GM19455 (cell line): ENCODE data around the gene CDK14.

ENCODE experiments used
- ATAC-seq: cut with Tn5 transposase; IDR thresholded peaks from one replicate; pipeline ENCODE4 v1.9.1; 2021; ENCODE audit not compliant: unreplicated experiment

Gene CDK14

DNA sequence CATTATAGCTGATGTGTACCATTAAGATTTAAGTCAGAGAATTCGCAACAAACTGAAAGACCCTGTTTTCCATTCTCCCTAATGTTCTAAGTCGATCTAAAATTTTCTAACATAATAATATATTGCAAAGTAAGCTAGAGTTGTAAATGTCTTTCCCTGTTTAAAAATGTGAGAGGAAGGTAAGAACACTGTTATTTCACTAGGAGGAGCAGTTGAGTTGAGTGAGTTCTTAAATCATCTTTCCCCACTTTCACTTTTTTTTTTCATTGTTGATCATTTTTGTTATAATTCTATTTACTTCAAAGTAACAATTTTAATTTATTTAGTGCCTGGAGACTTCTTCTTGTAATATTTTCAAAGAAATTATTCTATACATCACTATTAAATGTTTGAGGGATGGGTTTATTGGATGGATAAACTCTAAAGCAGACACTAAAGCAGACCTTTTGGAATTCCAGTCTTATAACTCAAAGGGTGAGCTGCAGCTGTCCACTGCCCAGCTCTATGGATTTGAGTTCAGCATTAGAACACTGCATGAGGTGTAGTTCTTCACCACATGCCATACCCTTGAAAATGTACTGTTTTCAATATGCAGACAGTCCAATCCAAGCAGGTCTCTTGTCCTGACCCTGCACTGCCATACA is 486.9 kb downstream of the CDK14 start:
- no peak for ATAC-seq

DNA sequence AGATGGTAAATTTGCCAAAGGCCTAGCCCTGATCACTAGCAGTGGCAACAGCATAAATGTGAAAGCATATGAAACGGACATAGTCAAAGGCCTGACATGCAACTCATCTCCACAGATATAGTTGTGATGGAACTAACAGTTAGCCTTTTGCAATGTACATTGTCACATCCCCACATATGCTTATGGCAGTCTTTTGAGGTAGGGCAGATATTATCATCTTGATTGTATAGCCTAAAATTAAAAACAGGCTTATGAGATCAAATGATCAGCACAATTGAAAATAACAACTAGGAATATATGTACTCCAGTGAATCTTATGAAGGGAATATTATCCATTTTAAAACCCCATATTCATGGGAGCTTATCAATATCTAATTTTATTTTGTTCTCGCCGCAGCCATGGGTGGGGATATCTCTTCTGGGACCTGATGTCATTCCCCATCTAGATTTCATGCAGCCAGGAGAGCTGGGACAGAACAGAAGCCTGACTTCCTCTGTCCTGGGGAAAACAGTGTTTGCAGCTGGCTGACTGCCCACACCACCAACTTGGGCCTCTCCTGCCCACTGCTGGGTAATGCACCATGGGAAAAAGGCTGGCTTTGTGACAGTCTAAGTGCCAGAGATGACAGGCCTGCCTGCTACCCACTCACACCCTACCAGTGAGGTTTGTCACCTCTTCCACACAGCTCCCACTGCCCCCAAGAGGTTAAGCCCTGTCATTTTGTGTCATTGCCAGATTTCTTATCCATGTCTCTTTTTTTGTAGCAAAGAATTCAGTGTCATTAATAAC is 487.9 kb downstream of the CDK14 start:
- no peak for ATAC-seq

DNA sequence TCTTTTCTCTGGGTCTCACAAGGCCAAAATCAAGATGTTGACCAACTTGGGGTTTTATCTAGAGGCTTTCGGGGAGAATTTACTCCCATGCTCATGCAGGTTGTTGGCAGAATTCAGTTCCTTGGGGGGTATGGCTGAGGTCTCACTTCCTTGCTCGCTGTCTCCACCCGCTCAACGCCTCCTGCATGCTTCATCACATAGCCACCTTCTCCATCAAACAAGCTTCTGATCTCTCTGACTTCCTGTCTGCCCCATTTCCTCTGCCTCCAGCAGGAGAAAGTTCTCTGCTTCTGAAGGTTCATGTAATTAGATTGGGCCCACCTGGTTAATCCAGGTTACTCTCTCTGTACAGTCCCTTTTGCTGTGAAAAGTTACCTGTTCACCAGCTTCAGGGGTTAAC is 489.1 kb downstream of the CDK14 start:
- no peak for ATAC-seq

DNA sequence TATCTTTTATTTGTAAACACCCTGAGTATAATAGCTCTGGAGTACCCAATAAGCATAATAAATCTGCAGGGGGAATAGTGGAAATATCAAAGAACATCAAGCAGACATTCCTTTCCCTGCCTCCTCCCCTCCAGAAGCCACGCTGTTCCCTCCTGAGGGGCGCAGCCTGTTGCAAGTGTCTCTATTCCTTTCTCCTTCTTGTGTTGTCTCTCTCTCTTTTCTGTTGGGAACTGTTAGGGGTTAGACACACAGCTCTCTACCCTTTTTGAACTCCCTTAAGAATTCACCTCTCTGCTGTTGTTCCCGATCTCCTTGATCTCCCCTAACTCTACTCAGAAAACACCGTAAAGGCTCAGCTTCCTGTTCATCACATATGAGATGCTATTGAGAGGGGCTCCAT is 490.1 kb downstream of the CDK14 start:
- no peak for ATAC-seq

DNA sequence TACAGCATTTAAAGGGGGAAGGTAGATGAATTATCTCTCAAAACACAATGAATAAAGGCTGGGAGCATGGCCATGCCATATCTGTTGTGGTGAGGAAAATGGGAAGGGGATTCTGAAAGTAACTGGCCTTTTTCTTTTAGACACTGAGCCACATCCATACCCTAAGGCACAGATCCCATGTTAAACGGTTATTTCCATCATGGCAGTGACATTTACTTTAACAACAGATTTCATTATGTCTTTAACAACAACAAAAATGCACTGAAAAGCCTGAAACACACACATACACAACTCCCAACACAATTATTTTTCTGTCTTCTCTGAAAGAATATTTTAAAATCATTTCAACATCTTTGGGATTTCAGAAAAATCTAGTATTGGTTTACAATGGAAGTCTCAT is 492.0 kb downstream of the CDK14 start:
- ATAC-seq: no peak

DNA sequence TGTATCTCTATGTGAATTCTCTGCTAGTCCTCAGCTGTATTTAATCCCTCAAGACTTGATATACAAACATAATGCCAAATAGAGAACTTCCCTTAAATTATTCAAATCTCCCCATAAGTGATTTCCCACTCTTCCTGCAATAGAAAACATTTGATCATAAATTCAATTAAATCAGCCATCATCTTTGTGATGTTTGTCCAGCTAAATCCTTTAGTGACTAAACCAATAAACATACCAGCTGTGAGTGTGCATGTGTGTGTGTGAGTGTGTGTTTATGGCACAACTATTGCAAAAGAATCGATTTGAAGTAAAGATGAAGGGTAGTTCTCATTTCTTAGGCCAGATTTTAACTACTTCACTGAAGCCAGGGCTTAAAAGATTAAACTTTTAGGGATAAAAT is 492.6 kb downstream of the CDK14 start:
- ATAC-seq: no peak

DNA sequence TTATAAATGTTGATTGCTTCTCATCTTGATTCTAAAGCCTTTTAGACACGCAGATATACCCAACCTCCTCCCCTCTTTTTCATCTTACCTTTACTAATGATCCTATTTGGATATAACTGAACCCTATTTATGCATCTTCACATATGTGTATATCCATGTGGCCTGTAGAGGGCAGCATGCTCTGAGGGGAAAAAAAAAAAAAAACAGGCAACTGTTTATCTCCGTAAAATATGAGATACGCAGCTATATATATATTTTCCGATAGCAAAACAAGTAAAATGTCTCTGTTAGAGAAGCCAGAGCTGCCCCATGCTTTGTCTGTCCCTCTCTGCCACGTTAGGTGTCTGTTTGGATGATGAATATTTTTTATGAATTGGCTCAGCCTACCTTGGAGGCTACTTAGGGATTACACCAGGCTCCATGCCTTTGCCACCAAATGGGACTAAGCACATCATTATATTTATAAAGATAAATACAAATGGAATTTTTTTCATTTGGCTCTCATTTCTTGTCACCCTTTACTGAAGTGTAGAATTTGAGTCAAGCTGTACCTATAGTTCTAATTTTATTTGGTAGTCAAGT is 493.4 kb downstream of the CDK14 start:
- peak; percentile 90 for ATAC-seq

DNA sequence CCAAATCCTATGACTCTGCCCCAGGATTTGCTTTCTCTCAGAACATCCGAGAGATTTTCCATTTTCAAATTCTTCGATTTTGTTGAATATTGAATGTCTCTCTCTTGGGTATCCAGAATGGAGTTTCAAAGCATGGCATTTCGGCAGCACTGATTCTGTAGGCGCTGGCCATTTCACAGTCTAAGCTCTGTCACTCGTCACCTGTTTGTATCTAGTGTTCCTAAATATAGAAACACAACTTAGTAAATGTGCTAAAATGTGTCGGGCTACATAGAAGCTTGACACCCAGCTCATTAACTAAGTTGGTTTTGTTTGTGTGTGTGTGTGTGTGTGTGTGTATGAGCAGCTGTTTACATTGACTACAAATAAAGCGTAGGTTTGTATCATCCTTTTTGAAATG is 494.6 kb downstream of the CDK14 start:
- no peak for ATAC-seq

DNA sequence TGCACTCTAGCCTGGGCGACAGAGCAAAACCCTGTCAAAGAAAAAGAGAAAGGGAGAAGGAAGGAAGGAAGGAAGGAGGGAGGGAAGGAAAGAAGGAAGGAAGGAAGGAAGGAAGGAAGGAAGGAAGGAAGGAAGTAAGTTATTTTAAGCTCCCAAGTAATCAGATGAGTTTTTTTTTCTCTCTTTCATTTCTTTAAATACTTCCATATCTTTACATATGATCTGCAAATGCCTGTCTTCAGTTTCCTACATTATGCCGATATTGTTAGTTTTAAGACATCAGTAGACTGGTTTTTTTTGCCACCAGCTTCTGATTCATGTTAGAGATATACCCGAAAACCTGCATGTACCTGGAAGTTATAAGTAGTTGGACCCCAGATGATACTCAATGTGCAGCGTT is 495.5 kb downstream of the CDK14 start:
- no peak for ATAC-seq

DNA sequence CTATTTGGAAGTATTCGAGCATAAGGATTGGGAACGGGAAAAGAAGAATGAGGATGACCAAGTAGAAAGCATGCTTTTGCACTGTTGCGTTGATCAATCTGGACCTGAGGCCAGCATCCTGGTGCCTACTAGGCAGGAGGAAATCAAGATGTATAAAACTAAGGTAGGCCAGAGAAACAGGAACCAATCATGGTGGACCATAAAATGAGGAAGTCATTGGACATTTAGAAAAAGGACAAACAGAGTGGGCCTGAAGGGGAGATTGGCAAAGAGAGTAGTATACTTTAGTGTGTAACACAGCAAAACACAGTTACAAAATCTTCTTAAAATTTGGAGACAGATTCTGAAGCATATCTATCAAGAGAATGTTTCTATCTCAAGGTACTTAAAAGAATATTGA is 497.1 kb downstream of the CDK14 start:
- ATAC-seq: no peak

DNA sequence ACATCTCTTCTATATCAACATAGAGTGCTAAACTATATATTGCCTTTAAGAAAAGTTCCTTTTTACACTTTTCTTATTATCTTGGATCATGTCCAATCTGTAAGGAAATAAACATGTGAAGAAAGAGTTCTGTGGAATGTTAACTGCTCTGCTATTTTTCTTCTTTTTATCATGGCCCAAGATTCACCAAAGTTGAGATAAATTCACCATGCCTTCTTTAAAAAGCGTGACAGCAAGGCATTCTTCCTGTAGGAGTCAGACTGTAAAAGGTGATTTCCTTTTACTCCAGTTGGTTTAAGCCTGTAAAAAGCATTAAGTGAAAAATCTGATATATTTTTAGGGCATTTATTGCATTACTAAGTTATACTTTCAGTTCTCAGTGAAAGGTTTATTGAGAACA is 502.4 kb downstream of the CDK14 start:
- ATAC-seq: no peak

DNA sequence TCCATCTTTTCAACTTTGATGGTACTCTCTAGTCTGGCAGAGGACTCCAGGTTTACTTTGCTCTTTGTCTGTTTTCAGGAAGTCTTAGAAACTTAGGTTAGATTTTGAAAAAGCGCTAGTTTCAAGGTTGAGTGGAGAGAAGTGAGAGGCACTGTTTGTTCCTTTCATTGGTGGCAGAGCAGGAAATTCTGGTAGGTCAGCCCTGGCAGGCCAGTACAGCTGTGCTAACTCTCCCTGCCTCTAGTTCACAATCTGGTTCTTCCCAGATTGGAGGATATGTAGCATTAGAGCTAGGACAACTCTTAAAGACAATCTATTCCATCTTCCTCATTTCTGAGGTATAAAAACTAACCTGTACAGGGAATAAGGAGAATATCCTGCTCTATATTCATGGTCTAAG is 507.2 kb downstream of the CDK14 start:
- ATAC-seq: no peak

DNA sequence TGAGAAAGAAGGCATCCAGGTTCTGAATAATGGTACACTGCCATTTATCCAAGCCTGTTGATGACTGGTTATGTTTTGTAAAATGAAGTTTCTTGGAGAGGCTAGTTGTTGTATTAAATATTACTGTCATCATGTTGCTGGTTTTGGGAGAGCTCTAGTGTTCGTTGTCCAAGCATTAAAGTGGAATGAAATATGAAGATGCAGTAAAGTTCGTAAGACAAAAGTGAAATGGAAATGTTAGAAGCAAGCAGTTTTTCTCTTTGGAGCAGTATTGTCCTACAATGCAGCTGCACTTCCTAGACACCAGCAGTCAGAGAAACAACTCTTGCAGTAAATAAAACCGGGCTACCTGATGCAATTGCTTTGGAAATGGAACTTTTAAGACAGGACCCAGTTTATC is 511.3 kb downstream of the CDK14 start:
- no peak for ATAC-seq

DNA sequence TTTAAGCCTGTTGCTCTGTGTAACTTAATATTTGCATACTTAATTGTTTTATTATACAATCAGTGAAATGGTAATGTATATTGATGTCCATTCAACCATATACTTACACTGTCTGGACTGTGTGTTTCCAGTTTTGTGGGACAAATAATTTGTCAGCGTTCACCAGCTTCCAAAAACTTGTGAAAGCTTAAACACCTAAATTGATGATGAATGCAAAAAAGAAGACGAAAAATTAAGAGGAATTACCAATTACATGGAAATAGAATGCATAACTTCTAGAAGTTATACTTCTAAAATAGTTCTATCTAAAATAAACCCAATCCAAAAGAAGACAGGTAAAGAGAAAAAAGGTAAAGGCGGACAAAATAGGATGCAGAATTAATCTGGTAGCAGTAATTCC is 513.1 kb downstream of the CDK14 start:
- ATAC-seq: no peak

DNA sequence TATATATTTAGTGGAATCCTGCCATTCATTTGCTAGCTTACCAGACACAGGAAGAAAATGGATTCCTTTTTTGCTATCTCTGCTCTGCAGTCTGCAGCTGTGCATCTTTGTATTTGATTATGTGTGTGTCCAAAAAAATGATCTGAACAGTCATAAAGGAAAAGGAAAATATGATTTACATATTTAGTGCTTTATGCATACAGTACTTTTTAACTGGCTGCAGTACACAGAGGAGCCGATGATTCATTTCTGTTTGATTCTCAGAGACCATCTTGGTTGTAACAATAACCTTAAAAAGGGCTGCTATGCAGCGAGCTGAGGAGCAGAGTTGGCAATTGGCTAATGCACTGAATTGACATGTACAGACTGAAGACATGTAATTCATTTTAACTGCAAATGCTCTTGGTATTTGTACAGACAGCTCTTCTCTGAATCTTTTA is 516.8 kb downstream of the CDK14 start:
- ATAC-seq: no peak

DNA sequence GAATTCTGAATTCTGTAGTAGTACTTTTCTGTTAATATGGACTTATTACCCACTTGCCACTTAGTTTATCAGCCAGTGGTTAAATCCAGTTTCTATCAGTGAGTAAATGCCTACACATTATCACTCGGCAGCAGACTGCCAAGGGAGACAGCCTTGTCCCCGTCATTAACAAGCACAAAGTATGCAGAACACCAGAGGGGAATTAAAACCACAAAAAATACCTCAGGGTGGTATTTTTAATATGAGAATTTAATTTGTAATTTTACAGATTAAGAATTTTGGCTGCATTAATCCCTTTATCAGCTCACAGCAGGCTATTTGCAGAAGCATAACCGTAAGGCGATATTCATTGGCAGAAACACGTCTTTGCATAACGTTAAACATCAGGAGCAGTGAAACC is 518.1 kb downstream of the CDK14 start:
- no peak for ATAC-seq

DNA sequence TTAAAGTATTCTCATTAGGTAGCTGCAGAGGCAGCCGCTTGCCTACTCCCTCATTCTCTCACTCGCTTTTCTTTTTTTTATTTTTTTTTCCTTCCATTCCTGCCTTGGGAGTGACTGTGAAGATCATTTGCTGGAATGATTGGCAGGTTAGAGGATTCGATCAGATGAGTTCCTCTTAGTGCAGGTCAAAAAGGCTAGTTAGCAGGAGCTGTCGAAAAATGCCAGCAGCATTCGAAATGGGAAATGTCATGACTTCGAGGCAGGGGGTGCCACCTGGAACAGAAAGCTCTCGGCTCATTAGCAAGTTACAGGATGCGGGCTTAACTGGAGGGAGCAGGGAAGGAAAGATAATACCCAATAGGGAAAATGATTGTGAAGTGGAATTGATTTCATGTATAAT is 530.6 kb downstream of the CDK14 start:
- ATAC-seq: no peak

DNA sequence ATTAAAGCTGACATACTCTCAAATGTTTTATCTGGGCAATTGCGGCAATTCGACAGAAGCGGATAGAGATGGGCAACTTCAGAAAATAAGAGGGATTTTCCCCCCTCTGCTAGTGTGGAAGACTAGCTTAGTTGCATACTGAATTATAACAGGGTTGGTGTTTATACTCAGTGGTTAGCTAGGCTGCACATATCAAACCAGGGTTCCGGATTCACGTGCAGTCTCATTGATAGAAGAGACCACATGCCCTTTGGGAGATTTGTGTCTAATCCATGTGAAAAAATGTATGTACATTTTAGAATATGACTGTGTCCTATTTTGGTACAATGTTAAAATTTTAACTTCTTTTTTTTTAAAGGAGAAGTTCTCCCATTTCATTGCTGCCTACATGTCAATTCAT is 531.2 kb downstream of the CDK14 start:
- ATAC-seq: no peak

DNA sequence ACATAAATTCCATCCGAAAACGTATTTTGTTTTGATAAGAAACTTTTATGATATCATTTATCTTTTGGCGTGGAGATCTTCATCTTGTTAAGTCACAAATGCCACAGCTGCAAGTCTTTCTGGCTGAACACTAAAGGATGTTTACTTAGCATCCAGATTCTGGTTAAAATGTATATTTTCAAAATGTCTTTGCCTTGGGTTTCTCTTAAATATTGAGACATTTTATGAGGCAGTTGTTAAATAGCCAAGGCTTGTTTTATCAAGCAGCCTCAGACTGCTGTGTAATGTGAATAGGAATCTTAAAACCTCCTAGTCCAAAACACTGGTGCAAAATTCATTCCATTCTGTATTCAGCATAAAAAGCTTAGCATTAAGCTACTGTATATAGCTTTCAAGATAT is 531.8 kb downstream of the CDK14 start:
- no peak for ATAC-seq

DNA sequence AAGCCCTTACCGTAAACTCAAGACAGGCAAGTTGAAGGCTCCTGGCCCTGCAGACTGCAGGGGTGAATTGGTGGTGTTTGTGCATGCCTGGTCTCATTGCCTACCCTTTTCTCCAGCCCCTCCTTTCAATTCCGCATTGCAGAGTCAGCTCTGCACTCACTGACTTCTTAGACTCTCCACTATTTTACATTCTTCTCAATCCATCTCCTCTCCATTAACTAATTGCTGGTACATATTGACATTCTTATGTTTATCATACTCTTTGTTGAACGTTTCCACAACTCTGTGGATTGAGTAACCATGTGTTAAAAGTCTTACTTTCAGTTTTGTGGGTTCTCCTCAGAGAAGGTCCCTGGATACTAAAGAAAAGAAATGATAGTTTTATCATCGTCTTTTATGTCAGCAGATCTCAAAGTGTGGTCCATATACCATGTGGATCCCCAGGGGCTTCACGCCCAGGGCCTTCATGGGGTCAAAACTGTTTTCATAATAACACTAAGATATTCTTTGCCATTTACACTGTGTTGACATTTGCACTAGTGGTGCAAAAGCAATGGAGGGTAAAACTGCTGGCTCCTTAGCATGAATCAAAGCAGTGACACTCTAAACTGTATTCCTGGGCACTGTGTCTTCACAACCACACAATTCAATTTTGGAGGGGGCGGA is 532.7 kb downstream of the CDK14 start:
- ATAC-seq: no peak

DNA sequence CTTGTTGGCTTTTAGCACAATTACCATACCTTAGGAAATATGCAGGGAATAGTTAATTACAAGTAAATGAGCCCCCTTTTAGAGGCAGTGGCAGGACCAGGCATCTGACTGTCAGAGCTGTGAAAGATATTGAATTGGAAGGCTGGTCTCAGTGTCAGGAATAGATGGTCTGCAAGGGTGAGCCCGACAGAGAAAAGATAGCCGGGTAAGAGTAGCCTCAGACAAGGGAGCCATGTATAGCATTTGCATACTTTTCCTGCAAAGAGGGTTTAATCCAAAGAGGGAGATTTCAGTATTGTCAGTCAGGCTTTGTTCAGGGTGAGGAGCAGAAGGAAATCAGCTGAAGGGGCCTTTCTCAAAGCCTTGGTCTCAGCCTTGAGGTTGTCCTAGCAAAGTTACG is 539.2 kb downstream of the CDK14 start:
- ATAC-seq: no peak
